ENCODE data around the gene FKBP5.

DNA sequence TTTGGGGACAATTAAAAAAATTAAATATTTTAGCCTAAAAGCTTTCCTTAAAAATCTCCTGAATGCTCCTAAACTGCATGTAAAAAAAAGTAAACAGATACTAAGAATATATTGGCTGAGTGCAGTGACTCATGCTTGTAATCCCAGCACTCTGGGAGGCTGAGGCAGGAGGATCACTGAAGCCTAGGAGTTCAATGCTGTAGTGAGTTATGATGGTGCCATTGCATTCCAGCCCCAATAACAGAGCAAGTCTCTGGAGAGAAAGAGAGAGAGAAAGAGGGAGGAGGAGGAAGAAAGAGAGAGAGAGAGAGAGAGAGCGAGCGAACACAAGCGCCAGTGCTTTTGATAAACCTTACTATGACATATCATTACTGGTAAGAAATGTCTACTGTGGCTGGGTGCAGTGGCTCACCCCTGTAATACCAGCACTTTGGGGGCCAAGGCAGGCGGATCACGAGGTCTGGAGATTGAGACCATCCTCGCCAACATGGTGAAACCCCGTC lies 58.8 kb downstream of the FKBP5 start:
- TF ChIP-seq, protein P1, sequence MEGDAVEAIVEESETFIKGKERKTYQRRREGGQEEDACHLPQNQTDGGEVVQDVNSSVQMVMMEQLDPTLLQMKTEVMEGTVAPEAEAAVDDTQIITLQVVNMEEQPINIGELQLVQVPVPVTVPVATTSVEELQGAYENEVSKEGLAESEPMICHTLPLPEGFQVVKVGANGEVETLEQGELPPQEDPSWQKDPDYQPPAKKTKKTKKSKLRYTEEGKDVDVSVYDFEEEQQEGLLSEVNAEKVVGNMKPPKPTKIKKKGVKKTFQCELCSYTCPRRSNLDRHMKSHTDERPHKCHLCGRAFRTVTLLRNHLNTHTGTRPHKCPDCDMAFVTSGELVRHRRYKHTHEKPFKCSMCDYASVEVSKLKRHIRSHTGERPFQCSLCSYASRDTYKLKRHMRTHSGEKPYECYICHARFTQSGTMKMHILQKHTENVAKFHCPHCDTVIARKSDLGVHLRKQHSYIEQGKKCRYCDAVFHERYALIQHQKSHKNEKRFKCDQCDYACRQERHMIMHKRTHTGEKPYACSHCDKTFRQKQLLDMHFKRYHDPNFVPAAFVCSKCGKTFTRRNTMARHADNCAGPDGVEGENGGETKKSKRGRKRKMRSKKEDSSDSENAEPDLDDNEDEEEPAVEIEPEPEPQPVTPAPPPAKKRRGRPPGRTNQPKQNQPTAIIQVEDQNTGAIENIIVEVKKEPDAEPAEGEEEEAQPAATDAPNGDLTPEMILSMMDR (conservative IDR thresholded peaks at IDR 0.05 in 1 of 2, IDR thresholded peaks at IDR 0.05 in 1 of 2; ENCODE audit: low read depth in 1 of 2, low read length in 2 of 2), result no peak
- TF ChIP-seq EZH2 (IDR thresholded peaks at IDR 0.05; ENCODE audit: low read length, missing control alignments), result no peak

Measured in fibroblast of lung (primary cell).